Hepatocyte (in vitro differentiated cells): ENCODE data around the gene DNM3.

Source experiments
- EZH2 ChIP-seq: fragments of 200-600 bp; sonication (generic); IDR thresholded peaks from 2 replicates; pipeline ENCODE4 v1.6.1; 2016; ENCODE audit warnings: antibody characterized with exemption, mild to moderate bottlenecking, borderline replicate concordance
- EZH2phosphoT487 ChIP-seq: fragments of 200-600 bp; sonication (generic); IDR thresholded peaks from one replicate; pipeline ENCODE4 v1.6.1; 2018; ENCODE audit warnings: antibody characterized with exemption, mild to moderate bottlenecking, low read depth, moderate library complexity; ENCODE audit not compliant: unreplicated experiment, severe bottlenecking
- TF ChIP-seq, protein P1 (sequence below): fragments of 200-600 bp; sonication (generic); IDR thresholded peaks from 2 replicates; pipeline ENCODE4 v1.5.1; 2016; ENCODE audit warnings: antibody characterized with exemption, mild to moderate bottlenecking; ENCODE audit not compliant: poor library complexity

DNA sequence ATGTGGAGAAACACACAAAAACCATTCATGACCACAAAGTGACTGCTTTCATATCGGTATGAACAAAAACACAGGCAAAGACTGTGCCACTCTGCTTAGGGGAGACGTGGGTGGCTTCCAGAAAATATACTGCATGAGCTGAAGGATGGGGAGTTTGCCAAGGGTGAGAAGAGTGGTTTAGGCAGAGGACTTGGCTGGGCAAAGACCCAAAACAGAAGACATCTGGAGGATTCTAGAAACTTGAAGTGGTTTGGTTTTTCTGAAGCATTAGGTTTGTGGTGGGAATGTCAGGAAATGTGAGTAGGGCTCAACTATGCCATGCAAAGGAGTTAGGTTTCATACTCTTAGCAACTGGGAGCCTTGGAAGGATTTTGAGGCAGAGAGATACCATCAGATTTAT is 26.6 kb upstream of the DNM3 start:
- TF ChIP-seq, protein P1, sequence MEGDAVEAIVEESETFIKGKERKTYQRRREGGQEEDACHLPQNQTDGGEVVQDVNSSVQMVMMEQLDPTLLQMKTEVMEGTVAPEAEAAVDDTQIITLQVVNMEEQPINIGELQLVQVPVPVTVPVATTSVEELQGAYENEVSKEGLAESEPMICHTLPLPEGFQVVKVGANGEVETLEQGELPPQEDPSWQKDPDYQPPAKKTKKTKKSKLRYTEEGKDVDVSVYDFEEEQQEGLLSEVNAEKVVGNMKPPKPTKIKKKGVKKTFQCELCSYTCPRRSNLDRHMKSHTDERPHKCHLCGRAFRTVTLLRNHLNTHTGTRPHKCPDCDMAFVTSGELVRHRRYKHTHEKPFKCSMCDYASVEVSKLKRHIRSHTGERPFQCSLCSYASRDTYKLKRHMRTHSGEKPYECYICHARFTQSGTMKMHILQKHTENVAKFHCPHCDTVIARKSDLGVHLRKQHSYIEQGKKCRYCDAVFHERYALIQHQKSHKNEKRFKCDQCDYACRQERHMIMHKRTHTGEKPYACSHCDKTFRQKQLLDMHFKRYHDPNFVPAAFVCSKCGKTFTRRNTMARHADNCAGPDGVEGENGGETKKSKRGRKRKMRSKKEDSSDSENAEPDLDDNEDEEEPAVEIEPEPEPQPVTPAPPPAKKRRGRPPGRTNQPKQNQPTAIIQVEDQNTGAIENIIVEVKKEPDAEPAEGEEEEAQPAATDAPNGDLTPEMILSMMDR, result no peak
- TF ChIP-seq EZH2, result no peak
- TF ChIP-seq EZH2phosphoT487, result no peak
